Psoas muscle (tissue), 8 donors: ENCODE data around the gene VWA5B2. TPM values are rescaled to one million over a fixed set of nuclear protein-coding genes. Genes with fewer than 3 reads are reported as not detected.

ENCODE experiments used
- ATAC-seq, 4 donors: fragments of 200-7000 bp; cut with Tn5 transposase; one replicate each; pipeline ENCODE4 v1.9.1; 2020; ENCODE audit warnings: moderate library complexity in 3 of 4, mild to moderate bottlenecking in 2 of 4
- DNase-seq, 2 donors: peaks; one replicate each; pipeline ENCODE4 v3.0.0-alpha.2; 2020
- H3K27ac ChIP-seq: fragments of 200-600 bp; one replicate; pipeline ENCODE4 v1.8.0; 2022
- H3K27me3 ChIP-seq, 3 donors: fragments of 200-600 bp in 1 of 3; one replicate each; pipeline versions ENCODE4 v1.6.1 to v1.8.0; 2013 to 2022; ENCODE audit warnings: low read length in 2 of 3, mild to moderate bottlenecking in 2 of 3, moderate library complexity in 1 of 3; ENCODE audit not compliant: insufficient read depth in 3 of 3
- H3K36me3 ChIP-seq, 2 donors: fragments of 200-600 bp in 1 of 2; one replicate each; pipeline versions ENCODE4 v1.6.1 to v1.8.0; 2013 to 2022; ENCODE audit warnings: low read depth in 1 of 2, mild to moderate bottlenecking in 1 of 2, moderate library complexity in 1 of 2; ENCODE audit not compliant: insufficient read depth in 1 of 2
- H3K4me1 ChIP-seq: fragments of 200-600 bp; one replicate; pipeline ENCODE4 v1.8.0; 2022
- H3K4me3 ChIP-seq: fragments of 200-600 bp; one replicate; pipeline ENCODE4 v1.8.0; 2022; ENCODE audit warnings: mild to moderate bottlenecking
- H3K9me3 ChIP-seq: fragments of 200-600 bp; one replicate; pipeline ENCODE4 v1.8.0; 2022
- CTCF ChIP-seq: fragments of 200-600 bp; IDR thresholded peaks from one replicate; pipeline ENCODE4 v1.8.0; 2022; ENCODE audit warnings: antibody characterized with exemption
- WGBS, 3 donors: extraction: QIAGEN DNeasy Blood & Tissue Kit; methylation state at CpG; one replicate each; pipeline versions ENCODE4 v1.1.6 to v1.1.7; 2013; 5-methylcytosine and 5-hydroxymethylcytosine counted together
- intact Hi-C, 2 donors: fragments of 100-400 bp; cut with DNase I; formaldehyde crosslinking; loops; one replicate each; pipeline versions ENCODE4 v1.11.0 to v1.14.2; 2022
- polyA plus RNA-seq, 3 donors: library from polyadenylated mRNA; stranded (reverse); fragments of 200-250 nt; gene quantifications; one replicate each; pipeline ENCODE4 v1.2.3, GENCODE V29; 2013
- total RNA-seq, 4 donors: library from RNA; stranded (reverse); fragmentation: NEBNext Ultra II Directional in 2 of 4; extraction: Animal tissue kit (Norgen Biotek cat#: 25700) in 2 of 4; gene quantifications; one replicate each; pipeline versions ENCODE4 v1.2.1 to v1.2.4, GENCODE V29; 2021 to 2023
- donor health status: healthy with polysubstance abuse.
- donor health status: DM: no; HTN: no; CAD: no; lungs with moderate emphysema.
- donor health status: Bipolar disorder and iron deficiency.
- donor health status: healthy.
- donor health status: DM: yes; HTN: yes; CAD: no.
- donor health status: DM: no; HTN: no; CAD: no.
- donor health status: DM: no; HTN: no; CAD: no.
- donor health status: DM: yes; HTN: yes; CAD: no.

VWA5B2 gene
- total and polyA plus RNA-seq, 7 donors: 0.03 to 0.26 (median 0.05) TPM; not detected in 3

GRCh38 chr3:184239708-184240107 is 10.3 kb downstream of the VWA5B2 start:
- Histone ChIP-seq H3K27ac (no peak overlapping the region), H3K36me3 (peaks cover 11 to 29% of the 10 kb centered on the region in 2 donors), H3K27me3 (peaks cover 0 to 3% (median 0%) of the 10 kb centered on the region in 3 donors), H3K4me1 (no peaks in the 10 kb centered on the region), H3K9me3 (no peaks in the 10 kb centered on the region), H3K4me3 (no peak overlapping the region)
- 68 to 76% (median 72%) methylated on average over 7 of the region's 7 CpGs for WGBS, 3 donors
- no peak for ATAC-seq
- no peak for DNase-seq
- TF ChIP-seq CTCF: no peak
- intact Hi-C loops: loop anchor here (5.0 to 10.0 kb wide), 2 partner anchors 85 to 92 kb away; partner anchors contain the start of gene DVL3 (in 1 of the 2)

- Histone ChIP-seq H3K36me3 (peaks cover 14 to 37% of the 10 kb centered on the region in 2 donors), H3K9me3 (no peaks in the 10 kb centered on the region), H3K4me3 (no peak overlapping the region), H3K4me1 (no peaks in the 10 kb centered on the region), H3K27ac (no peak overlapping the region), H3K27me3 (peaks cover 0 to 3% (median 0%) of the 10 kb centered on the region in 3 donors)
- intact Hi-C loops: loop anchor here (5.0 to 10.0 kb wide), 2 partner anchors 86 to 93 kb away; partner anchors contain the start of gene DVL3 (in 1 of the 2)
- TF ChIP-seq CTCF: no peak
- peak in 3 of 4 donors; percentile 8 to 40 (median 9) for ATAC-seq
- WGBS, 3 donors: 66 to 71% (median 69%) methylated on average over 4 of the region's 4 CpGs
- no peak for DNase-seq
Observed at GRCh38 chr3:184240384-184241140, 11.2 kb downstream of the VWA5B2 start.

- no peak for DNase-seq
- Histone ChIP-seq H3K27me3 (peaks cover 0 to 3% (median 0%) of the 10 kb centered on the region in 3 donors), H3K4me1 (no peaks in the 10 kb centered on the region), H3K4me3 (no peak overlapping the region), H3K36me3 (peaks cover 14 to 40% of the 10 kb centered on the region in 2 donors), H3K27ac (no peak overlapping the region), H3K9me3 (no peaks in the 10 kb centered on the region)
- peak; percentile 20 to 28 (median 22) for ATAC-seq
- WGBS, 3 donors: 23 to 34% (median 34%) methylated on average over 16 to 17 of the region's 17 CpGs
- intact Hi-C loops: loop anchor here (5.0 to 10.0 kb wide), 2 partner anchors 86 to 94 kb away; partner anchors contain the start of gene DVL3 (in 1 of the 2)
- no peak for TF ChIP-seq CTCF
Observed at GRCh38 chr3:184241141-184241446, 11.7 kb downstream of the VWA5B2 start.

GRCh38 chr3:184241447-184242296 is 12.3 kb downstream of the VWA5B2 start:
- peak; percentile 47 for TF ChIP-seq CTCF
- no peaks in the 10 kb centered on the region for H3K9me3 ChIP-seq
- no peak overlapping the region for H3K27ac ChIP-seq
- no peaks in the 10 kb centered on the region for H3K27me3 ChIP-seq
- H3K4me1 ChIP-seq: no peaks in the 10 kb centered on the region
- no peak overlapping the region for H3K4me3 ChIP-seq
- DNase-seq (peak in 1 of 2 donors; percentile 66), ATAC-seq (peak; percentile 50 to 80 (median 76))
- WGBS, 3 donors: 15 to 23% (median 18%) methylated on average over 26 to 46 of the region's 46 CpGs
- intact Hi-C loops: loop anchor here (5.0 to 10.0 kb wide), 2 partner anchors 87 to 94 kb away; partner anchors contain the start of gene DVL3 (in 1 of the 2)
- H3K36me3 ChIP-seq: peaks cover 14 to 40% of the 10 kb centered on the region in 2 donors
